SK-N-SH treated with all-trans-retinoic acid at 6 μM for 48 hours (cell line): ENCODE data around the gene ZMYND8.

Experiments
- BACH2 ChIP-seq: fragments of 250-450 bp; sonication (Bioruptor Pico); IDR thresholded peaks from 2 replicates; pipeline ENCODE4 v1.9.0; 2021; ENCODE audit warnings: mild to moderate bottlenecking, borderline replicate concordance
- CSDC2 ChIP-seq: fragments of 250-450 bp; sonication (Bioruptor Pico); IDR thresholded peaks from 2 replicates; pipeline ENCODE4 v1.5.0; 2020; ENCODE audit warnings: mild to moderate bottlenecking, moderate library complexity
- ISL1 ChIP-seq: fragments of 250-450 bp; sonication (Bioruptor Pico); IDR thresholded peaks from 2 replicates; pipeline ENCODE4 v2.1.2; 2022; ENCODE audit warnings: mild to moderate bottlenecking, moderate library complexity
- RARB ChIP-seq: fragments of 250-450 bp; sonication (Bioruptor Pico); IDR thresholded peaks from 2 replicates; pipeline ENCODE4 v1.8.0; 2021; ENCODE audit warnings: mild to moderate bottlenecking, moderate library complexity
- SNAI2 ChIP-seq: fragments of 250-450 bp; sonication (Bioruptor Pico); IDR thresholded peaks from 2 replicates; pipeline ENCODE4 v1.5.0; 2020; ENCODE audit warnings: mild to moderate bottlenecking, moderate library complexity
- TCF4 ChIP-seq: fragments of 250-450 bp; sonication (Bioruptor Pico); IDR thresholded peaks from 2 replicates; pipeline ENCODE4 v1.8.0; 2021; ENCODE audit warnings: mild to moderate bottlenecking, moderate library complexity, borderline replicate concordance
- TOX ChIP-seq: fragments of 250-450 bp; sonication (Bioruptor Pico); IDR thresholded peaks from 2 replicates; pipeline ENCODE4 v1.8.0; 2021; ENCODE audit warnings: mild to moderate bottlenecking, moderate library complexity, borderline replicate concordance
- TSHZ2 ChIP-seq: fragments of 250-450 bp; sonication (Bioruptor Pico); IDR thresholded peaks from 2 replicates; pipeline ENCODE4 v1.5.0; 2020; ENCODE audit warnings: mild to moderate bottlenecking, moderate library complexity
- ZFP30 ChIP-seq: fragments of 450-650 bp; formaldehyde crosslinking; IDR thresholded peaks from 2 replicates; pipeline ENCODE4 v1.5.0; 2022; ENCODE audit warnings: mild to moderate bottlenecking, moderate library complexity
- ZNF70 ChIP-seq: fragments of 450-650 bp; formaldehyde crosslinking; IDR thresholded peaks from 2 replicates; pipeline ENCODE4 v1.5.0; 2020; ENCODE audit warnings: mild to moderate bottlenecking, moderate library complexity
- ZNF8 ChIP-seq: fragments of 450-650 bp; formaldehyde crosslinking; IDR thresholded peaks from 2 replicates; pipeline ENCODE4 v1.5.0; 2020; ENCODE audit warnings: mild to moderate bottlenecking, moderate library complexity
- TF ChIP-seq, protein P1 (sequence below): fragments of 250-450 bp; sonication (Bioruptor Pico); IDR thresholded peaks from 2 replicates; pipeline ENCODE4 v1.8.0; 2020; ENCODE audit warnings: mild to moderate bottlenecking, moderate library complexity, borderline replicate concordance

- no peak for TF ChIP-seq ZNF70 (CRISPR knock-in tag)
- TF ChIP-seq, protein P1, sequence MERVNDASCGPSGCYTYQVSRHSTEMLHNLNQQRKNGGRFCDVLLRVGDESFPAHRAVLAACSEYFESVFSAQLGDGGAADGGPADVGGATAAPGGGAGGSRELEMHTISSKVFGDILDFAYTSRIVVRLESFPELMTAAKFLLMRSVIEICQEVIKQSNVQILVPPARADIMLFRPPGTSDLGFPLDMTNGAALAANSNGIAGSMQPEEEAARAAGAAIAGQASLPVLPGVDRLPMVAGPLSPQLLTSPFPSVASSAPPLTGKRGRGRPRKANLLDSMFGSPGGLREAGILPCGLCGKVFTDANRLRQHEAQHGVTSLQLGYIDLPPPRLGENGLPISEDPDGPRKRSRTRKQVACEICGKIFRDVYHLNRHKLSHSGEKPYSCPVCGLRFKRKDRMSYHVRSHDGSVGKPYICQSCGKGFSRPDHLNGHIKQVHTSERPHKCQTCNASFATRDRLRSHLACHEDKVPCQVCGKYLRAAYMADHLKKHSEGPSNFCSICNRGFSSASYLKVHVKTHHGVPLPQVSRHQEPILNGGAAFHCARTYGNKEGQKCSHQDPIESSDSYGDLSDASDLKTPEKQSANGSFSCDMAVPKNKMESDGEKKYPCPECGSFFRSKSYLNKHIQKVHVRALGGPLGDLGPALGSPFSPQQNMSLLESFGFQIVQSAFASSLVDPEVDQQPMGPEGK (CRISPR knock-in tag) = no peak
- no peak for TF ChIP-seq ISL1 (CRISPR knock-in tag)
- no peak for TF ChIP-seq CSDC2
- TF ChIP-seq ZNF8 (CRISPR knock-in tag) = no peak
- no peak for TF ChIP-seq RARB
- no peak for TF ChIP-seq TCF4 (CRISPR knock-in tag)
- TF ChIP-seq SNAI2 (CRISPR knock-in tag) = no peak
- TF ChIP-seq ZFP30 (CRISPR knock-in tag) = no peak
- no peak for TF ChIP-seq TSHZ2 (CRISPR knock-in tag)
- TF ChIP-seq BACH2 = no peak
- TF ChIP-seq TOX = no peak
Observed at GRCh38 chr20:47345214-47345613, 11.3 kb downstream of the ZMYND8 start.
